HepG2 (cell line): ENCODE measurements around the gene CREG1. TPM values are rescaled to one million over a fixed set of nuclear protein-coding genes. Genes with fewer than 3 reads are reported as not detected.

Source experiments
- ATAC-seq: fragments of 200-7000 bp; cut with Tn5 transposase; 3 replicates; pipeline ENCODE4 v1.9.1; 2020; ENCODE audit warnings: mild to moderate bottlenecking, moderate library complexity
- BruUV-seq: library from RNA; stranded (reverse); fragments of 400-500 nt; replicated peaks from 2 replicates; lab custom pipeline; 2021; lab: Mats Ljungman, UMichigan
- CTCF ChIA-PET: fragments of 300-600 bp; formaldehyde crosslinking; extraction: SDS; loops from one replicate; lab custom pipeline; 2021; ENCODE audit warnings: low total read pairs, inconsistent platforms, low intra/inter-chr PET ratio; lab: Yijun Ruan, JAX
- POLR2A ChIA-PET: fragments of 350-600 bp; sonication (Branson Sonifier 250); formaldehyde crosslinking; loops from one replicate; lab custom pipeline; 2020; ENCODE audit warnings: antibody characterized with exemption, inconsistent platforms; lab: Yijun Ruan, JAX
- DNase-seq: peaks from one replicate; pipeline ENCODE4 v3.0.0-alpha.2; 2015; ENCODE audit warnings: low spot score
- FAIRE-seq: peaks from 3 replicates; lab custom pipeline; 2011; peaks lifted over from hg19 to GRCh38; lab: Jason Lieb, UNC
- H2AFZ ChIP-seq: one replicate; pipeline ENCODE4 v1.6.1; 2011; ENCODE audit warnings: low read length, inconsistent platforms
- H3K27ac ChIP-seq: fragments of 300-600 bp; 3 replicates; pipeline ENCODE4 v1.8.0; 2011; ENCODE audit warnings: mixed run types, mild to moderate bottlenecking, mixed read lengths, low read length, inconsistent platforms; ENCODE audit not compliant: insufficient read depth; ENCODE audit errors: extremely low read length
- H3K27me3 ChIP-seq, 2 experiments: fragments of 200-600 bp in 1 of 2; 2 replicates in 1 of 2; 3 replicates in 1 of 2; pipeline versions ENCODE4 v1.6.0 to v1.8.0; 2011; ENCODE audit warnings: low read length in 2 of 2, mild to moderate bottlenecking in 2 of 2, moderate library complexity in 2 of 2, inconsistent platforms in 1 of 2; ENCODE audit not compliant: insufficient read depth in 2 of 2, control insufficient read depth in 1 of 2
- H3K36me3 ChIP-seq, 2 experiments: fragments of 200-600 bp in 1 of 2; replicated peaks in 1 of 2; 2 replicates in 1 of 2; 3 replicates in 1 of 2; pipeline versions ENCODE4 v1.5.1 to v1.8.0; 2011; ENCODE audit warnings: low read length in 2 of 2, inconsistent platforms in 1 of 2; ENCODE audit not compliant: insufficient read depth in 2 of 2, control insufficient read depth in 1 of 2
- H3K4me1 ChIP-seq: 2 replicates; pipeline ENCODE4 v1.5.1; 2012; ENCODE audit warnings: low read length, inconsistent platforms; ENCODE audit not compliant: insufficient read depth
- H3K4me2 ChIP-seq: 2 replicates; pipeline ENCODE4 v1.6.0; 2011; ENCODE audit warnings: low read depth, low read length, inconsistent platforms
- H3K4me3 ChIP-seq, 3 experiments: fragments of 200-600 bp in 1 of 3; sonication (generic), shearing (Covaris generic) in 1 of 3; replicated peaks in 1 of 3; 2 replicates each; pipeline ENCODE4 v1.5.1; 2011 to 2016; ENCODE audit warnings: low read length in 3 of 3, inconsistent platforms in 2 of 3, low read depth in 2 of 3, mild to moderate bottlenecking in 2 of 3, control low read depth in 1 of 3, mixed read lengths in 1 of 3; ENCODE audit not compliant: insufficient read depth in 1 of 3
- H3K79me2 ChIP-seq: one replicate; pipeline ENCODE4 v1.6.1; 2011; ENCODE audit warnings: low read length, inconsistent platforms; ENCODE audit not compliant: insufficient read depth
- H3K9ac ChIP-seq: 2 replicates; pipeline ENCODE4 v1.6.0; 2011; ENCODE audit warnings: mild to moderate bottlenecking, low read depth, low read length, inconsistent platforms; ENCODE audit not compliant: insufficient read depth
- H3K9me3 ChIP-seq: 2 replicates; pipeline ENCODE4 v1.5.1; 2012; ENCODE audit warnings: mild to moderate bottlenecking, low read length
- H4K20me1 ChIP-seq: 2 replicates; pipeline ENCODE4 v1.6.0; 2011; ENCODE audit warnings: inconsistent platforms, mild to moderate bottlenecking, low read length, moderate library complexity; ENCODE audit not compliant: insufficient read depth
- CENPT ChIP-seq: sonication (generic); formaldehyde crosslinking; IDR thresholded peaks from 2 replicates; pipeline ENCODE4 v1.8.0; 2022; ENCODE audit warnings: low read depth, mild to moderate bottlenecking, moderate library complexity, missing genetic modification reagents
- MLX ChIP-seq: IDR thresholded peaks from 2 replicates; pipeline ENCODE4 v1.6.1; 2016
- MTA3 ChIP-seq: sonication (generic); formaldehyde crosslinking; IDR thresholded peaks from 2 replicates; pipeline ENCODE4 v1.4.0; 2020; ENCODE audit warnings: missing genetic modification reagents
- MXD4 ChIP-seq: IDR thresholded peaks from 2 replicates; pipeline ENCODE4 v1.6.1; 2016; ENCODE audit warnings: mild to moderate bottlenecking, missing biosample characterization, missing genetic modification reagents
- PCBP1 ChIP-seq: fragments of 200-400 bp; formaldehyde crosslinking; IDR thresholded peaks from 2 replicates; pipeline ENCODE4 v1.6.1; 2017; ENCODE audit warnings: mild to moderate bottlenecking, low read depth, low read length, borderline replicate concordance
- REPIN1 ChIP-seq: sonication (generic); formaldehyde crosslinking; IDR thresholded peaks from 2 replicates; pipeline ENCODE4 v1.8.0; 2022; ENCODE audit warnings: missing genetic modification reagents, low read depth, mild to moderate bottlenecking, borderline replicate concordance
- SMC3 ChIP-seq: IDR thresholded peaks from 2 replicates; pipeline ENCODE4 v1.6.1; 2011; ENCODE audit warnings: low read length, improper control_type of control experiment
- ZNF570 ChIP-seq: sonication (generic); formaldehyde crosslinking; IDR thresholded peaks from 2 replicates; pipeline ENCODE4 v1.4.0; 2020; ENCODE audit warnings: mild to moderate bottlenecking, missing genetic modification reagents, borderline replicate concordance
- ZNF687 ChIP-seq: sonication (generic); formaldehyde crosslinking; IDR thresholded peaks from 2 replicates; pipeline ENCODE4 v1.5.1; 2020; ENCODE audit warnings: mild to moderate bottlenecking, missing genetic modification reagents, moderate library complexity
- WGBS: methylation state at CpG from one replicate; pipeline ENCODE4 v1.1.6; 2017; ENCODE audit warnings: low lambda C conversion rate; 5-methylcytosine and 5-hydroxymethylcytosine counted together
- in situ Hi-C: cut with HindIII; loops from 2 replicates; pipeline ENCODE4 v1.10.0; 2017; ENCODE audit warnings: low pct_unique_long_range_greater_than_20kb; ENCODE audit not compliant: extremely low pct_ligation_motif_present
- intact Hi-C: fragments of 100-400 bp; cut with micrococcal nuclease; formaldehyde crosslinking; loops from one replicate; pipeline ENCODE4 v1.10.0; 2022; ENCODE audit not compliant: unreplicated experiment
- polyA plus RNA-seq, 8 experiments: library from polyadenylated mRNA; depleted of rRNA in 3 of 8; stranded (reverse) in 7 of 8; unstranded in 1 of 8; fragments of >200 nt; fragmentation: Illumina TruSeq in 4 of 8; extraction: Trizol in 4 of 8; gene quantifications; 2 replicates each; pipeline versions ENCODE4 v1.2.1 to v1.2.3, GENCODE V29; 2011 to 2016; ENCODE audit warnings: low read depth in 4 of 8, missing spikeins in 1 of 8, mixed read lengths in 1 of 8; ENCODE audit not compliant: insufficient read depth in 1 of 8
- total RNA-seq, 5 experiments: library from RNA; depleted of rRNA; stranded (reverse); fragments of >200 nt; fragmentation: Illumina TruSeq; extraction: Trizol; gene quantifications; 2 replicates each; pipeline ENCODE4 v1.2.3, GENCODE V29; 2016; ENCODE audit warnings: low read depth in 1 of 5
- TF ChIP-seq, protein P1 (sequence below): sonication (generic); formaldehyde crosslinking; IDR thresholded peaks from 2 replicates; pipeline ENCODE4 v1.5.0; 2020; ENCODE audit warnings: mild to moderate bottlenecking, missing genetic modification reagents, moderate library complexity
- TF ChIP-seq, protein P2 (sequence below): sonication (generic); formaldehyde crosslinking; IDR thresholded peaks from 2 replicates; pipeline ENCODE4 v1.4.0; 2020; ENCODE audit warnings: missing genetic modification reagents

CREG1 gene
- total and polyA plus RNA-seq, 2 of the 13 experiments (the other 11 are each of a cell fraction or from before 2014, with no cell fraction given) = 31.3 to 33.5 TPM

- peak; percentile 24; the same call in 1 of the 2 replicates for TF ChIP-seq SMC3
- TF ChIP-seq REPIN1 = no peak
- TF ChIP-seq, protein P1, sequence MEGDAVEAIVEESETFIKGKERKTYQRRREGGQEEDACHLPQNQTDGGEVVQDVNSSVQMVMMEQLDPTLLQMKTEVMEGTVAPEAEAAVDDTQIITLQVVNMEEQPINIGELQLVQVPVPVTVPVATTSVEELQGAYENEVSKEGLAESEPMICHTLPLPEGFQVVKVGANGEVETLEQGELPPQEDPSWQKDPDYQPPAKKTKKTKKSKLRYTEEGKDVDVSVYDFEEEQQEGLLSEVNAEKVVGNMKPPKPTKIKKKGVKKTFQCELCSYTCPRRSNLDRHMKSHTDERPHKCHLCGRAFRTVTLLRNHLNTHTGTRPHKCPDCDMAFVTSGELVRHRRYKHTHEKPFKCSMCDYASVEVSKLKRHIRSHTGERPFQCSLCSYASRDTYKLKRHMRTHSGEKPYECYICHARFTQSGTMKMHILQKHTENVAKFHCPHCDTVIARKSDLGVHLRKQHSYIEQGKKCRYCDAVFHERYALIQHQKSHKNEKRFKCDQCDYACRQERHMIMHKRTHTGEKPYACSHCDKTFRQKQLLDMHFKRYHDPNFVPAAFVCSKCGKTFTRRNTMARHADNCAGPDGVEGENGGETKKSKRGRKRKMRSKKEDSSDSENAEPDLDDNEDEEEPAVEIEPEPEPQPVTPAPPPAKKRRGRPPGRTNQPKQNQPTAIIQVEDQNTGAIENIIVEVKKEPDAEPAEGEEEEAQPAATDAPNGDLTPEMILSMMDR (CRISPR knock-in tag) = peak; percentile 32
- TF ChIP-seq, all 625 proteins: peak for 2
- in situ Hi-C loops = no loop called here
- BruUV-seq = no TSS peak
- Histone ChIP-seq H3K4me2 (no peak overlapping the region), H3K79me2 (no peaks in the 10 kb centered on the region), H3K27me3 (no peaks in the 10 kb centered on the region; a peak in 2 of 5 replicates), H3K9ac (no peak overlapping the region), H2AFZ (no peak overlapping the region), H3K27ac (no peak overlapping the region), H3K36me3 (no peaks in the 10 kb centered on the region), H3K4me3 (no peak overlapping the region), H4K20me1 (no peaks in the 10 kb centered on the region), H3K4me1 (peaks cover 9% of the 10 kb centered on the region), H3K9me3 (no peaks in the 10 kb centered on the region)
- no peak for DNase-seq
- no peak for FAIRE-seq
- intact Hi-C loops = no loop called here
- ATAC-seq = no peak
- CTCF ChIA-PET = no interaction called here
- POLR2A ChIA-PET = no interaction called here
Observed at GRCh38 chr1:167520711-167521206, 32.8 kb downstream of the CREG1 start.

- no peak for FAIRE-seq
- Histone ChIP-seq H3K4me3 (no peak within 1 kb of the TSS), H3K27ac (no peak within 1 kb of the TSS), H3K9ac (no peak within 1 kb of the TSS), H3K79me2 (no peaks in the 10 kb centered on the region), H2AFZ (no peak within 1 kb of the TSS), H3K4me2 (no peak within 1 kb of the TSS), H3K4me1 (no peaks in the 10 kb centered on the region), H3K27me3 (no peaks in the 10 kb centered on the region; a peak in 1 of 5 replicates), H3K36me3 (no peaks in the 10 kb centered on the region), H4K20me1 (no peaks in the 10 kb centered on the region), H3K9me3 (no peaks in the 10 kb centered on the region)
- ATAC-seq = no peak
- ChIA-PET POLR2A (no interaction called here), CTCF (no interaction called here)
- intact Hi-C loops (no loop called here), in situ Hi-C loops (no loop called here)
- 76% methylated on average over 14 of the region's 14 CpGs for WGBS
- no TSS peak for BruUV-seq
- no peak for DNase-seq
- TF ChIP-seq MXD4 (CRISPR knock-in tag) (no peak), ZNF570 (no peak), MTA3 (CRISPR knock-in tag) (no peak), PCBP1 (no peak), ZNF687 (CRISPR knock-in tag) (no peak), CENPT (no peak), MLX (CRISPR knock-in tag) (no peak)
- TF ChIP-seq, protein P2, sequence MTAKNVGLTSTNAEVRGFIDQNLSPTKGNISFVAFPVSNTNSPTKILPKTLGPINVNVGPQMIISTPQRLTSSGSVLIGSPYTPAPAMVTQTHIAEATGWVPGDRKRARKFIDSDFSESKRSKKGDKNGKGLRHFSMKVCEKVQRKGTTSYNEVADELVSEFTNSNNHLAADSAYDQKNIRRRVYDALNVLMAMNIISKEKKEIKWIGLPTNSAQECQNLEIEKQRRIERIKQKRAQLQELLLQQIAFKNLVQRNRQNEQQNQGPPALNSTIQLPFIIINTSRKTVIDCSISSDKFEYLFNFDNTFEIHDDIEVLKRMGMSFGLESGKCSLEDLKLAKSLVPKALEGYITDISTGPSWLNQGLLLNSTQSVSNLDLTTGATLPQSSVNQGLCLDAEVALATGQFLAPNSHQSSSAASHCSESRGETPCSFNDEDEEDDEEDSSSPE = no peak
Observed at GRCh38 chr1:167518331-167518700, 35.2 kb downstream of the CREG1 start, which contains the start of gene CD247. CD247 (minus strand) TSS chr1:167518529; CDS start chr1:167518465, 64 bp downstream.
